ENCODE results near the gene WNK2. TPM values are rescaled to one million over a fixed set of nuclear protein-coding genes. Genes with fewer than 3 reads are reported as not detected.

Gene WNK2
- total RNA-seq, 2 experiments from 2014 or later, result 0.31 to 0.55 TPM

DNA sequence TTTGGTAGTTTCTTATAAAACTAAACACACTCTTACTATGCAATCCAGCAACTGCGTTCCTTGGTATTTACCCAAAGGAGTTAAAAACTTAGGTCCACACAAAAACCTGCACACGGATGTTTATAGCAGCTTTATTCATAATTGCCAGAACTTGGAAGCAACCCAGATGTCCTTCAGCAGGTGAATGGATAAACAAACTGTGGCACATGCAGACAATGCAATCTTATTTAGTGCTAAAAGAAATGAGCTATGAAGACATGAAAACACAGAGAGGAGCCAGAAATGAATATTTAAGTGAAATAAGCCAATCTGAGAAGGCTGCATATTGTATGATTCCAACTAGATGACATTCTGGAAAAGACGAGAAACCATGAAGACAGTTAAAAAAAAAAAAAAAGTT is 10.7 kb downstream of the WNK2 start:
- POLR2A ChIA-PET, result no interaction called here

DNA sequence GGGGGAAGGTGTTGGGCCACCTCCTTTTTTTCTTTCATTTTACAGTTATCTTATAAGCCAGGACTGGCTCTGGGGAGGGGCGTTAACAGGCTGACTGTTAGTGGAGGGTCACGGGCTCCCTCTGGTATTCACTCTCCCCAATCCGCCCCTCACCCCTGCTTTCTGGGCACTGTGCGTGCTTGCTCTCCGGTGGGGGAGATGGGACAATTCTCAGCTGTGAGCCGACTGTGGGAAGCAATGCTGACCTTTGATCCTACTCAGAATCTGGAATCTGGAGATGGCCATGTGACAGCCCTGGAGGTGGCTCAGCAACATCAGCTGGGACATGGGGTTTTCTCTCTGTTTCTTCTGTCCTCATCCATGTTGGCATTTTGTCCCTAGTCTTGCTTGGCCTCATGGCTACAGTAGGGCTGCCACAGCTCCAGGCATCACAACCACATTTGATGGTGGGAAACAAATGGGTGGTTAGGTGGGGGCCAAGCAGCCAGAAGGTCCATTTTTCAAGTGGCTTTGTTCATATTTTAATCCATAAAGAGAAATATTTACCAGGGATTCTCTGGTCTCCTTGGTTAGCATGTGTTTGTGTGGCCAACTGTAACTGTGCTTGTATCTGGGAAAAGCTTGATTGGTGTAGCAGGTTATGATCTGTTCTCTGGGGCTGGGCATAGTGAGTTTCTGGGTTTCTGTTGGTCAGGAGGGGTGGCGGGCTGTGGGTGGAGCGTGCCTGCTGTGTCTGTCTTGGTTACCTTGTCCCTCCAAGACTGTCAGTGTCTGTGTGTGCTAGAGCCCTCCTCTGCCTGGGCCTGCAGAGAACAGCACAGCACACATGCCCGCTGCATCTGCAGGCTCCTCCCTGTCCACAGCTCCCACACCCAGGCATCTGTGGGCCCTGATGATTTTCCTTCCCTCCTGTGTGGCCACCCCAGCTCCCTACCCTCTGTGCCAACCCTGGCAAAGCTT is 12.4 kb downstream of the WNK2 start:
- ChIA-PET POLR2A (no interaction called here), CTCF (interaction anchor here (1.1 kb wide), 1 partner anchor 16 kb away, joined by 4 read pairs; no protein-coding TSS in a partner anchor)

More for the DNA sequence above, 10.7 kb downstream of the WNK2 start:
- CTCF ChIA-PET, result no interaction called here

DNA sequence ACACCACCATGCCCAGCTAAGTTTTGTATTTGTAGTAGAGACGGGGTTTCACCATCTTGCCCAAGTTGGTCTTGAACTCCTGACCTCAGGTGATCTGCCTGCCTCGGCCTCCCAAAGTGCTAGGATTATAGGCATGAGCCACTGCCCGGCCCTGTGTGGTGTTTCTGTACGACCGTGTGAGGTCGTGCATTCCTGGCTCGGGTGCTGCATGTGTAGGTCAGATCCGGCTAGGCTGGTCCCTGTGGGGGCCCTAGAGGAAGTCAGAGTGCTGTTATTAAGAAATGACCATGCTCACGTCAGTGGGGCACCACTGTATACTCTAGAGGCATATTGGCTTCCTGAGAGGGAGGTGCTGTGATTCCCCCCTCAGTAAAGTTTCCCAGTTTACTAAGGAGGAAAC is 13.7 kb downstream of the WNK2 start:
- CTCF ChIA-PET, result no interaction called here

DNA sequence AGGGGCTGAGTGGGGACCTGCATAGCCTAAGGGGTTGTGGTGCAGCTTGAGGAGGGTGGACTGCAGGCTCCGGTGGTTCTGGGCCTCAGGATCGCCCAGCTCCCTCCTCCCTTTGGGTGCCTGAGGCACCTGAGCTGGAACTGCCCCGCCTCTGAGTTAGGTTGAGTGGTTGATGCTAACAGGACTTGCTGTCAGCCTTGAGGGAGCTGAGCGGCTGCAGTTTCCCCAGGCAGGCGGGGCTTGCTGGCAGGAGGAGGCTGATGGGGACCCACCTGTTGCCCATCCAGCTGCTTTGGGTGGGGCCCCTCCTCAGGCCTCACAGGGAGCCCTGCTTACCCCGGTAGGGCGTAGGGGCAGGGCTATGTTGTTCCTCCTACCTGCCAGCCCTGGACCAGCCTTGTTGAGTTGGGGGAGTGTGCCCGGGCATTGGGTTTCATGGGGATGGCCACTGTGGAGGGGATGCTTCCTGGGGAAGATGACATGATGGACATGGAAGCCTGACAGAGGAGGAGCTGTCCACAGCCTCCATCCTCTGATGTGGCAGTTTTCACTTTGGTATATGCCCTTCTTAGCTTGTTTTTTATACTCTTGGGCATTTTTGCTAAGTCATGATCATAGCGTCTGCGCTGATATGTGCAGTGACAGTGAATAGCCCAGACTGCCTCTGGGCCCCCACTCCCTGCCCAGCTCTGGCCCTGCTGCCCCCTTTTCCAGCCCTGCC is 14.3 kb downstream of the WNK2 start:
- CTCF ChIA-PET, result no interaction called here

More for the DNA sequence above, 13.7 kb downstream of the WNK2 start:
- POLR2A ChIA-PET, result no interaction called here

DNA sequence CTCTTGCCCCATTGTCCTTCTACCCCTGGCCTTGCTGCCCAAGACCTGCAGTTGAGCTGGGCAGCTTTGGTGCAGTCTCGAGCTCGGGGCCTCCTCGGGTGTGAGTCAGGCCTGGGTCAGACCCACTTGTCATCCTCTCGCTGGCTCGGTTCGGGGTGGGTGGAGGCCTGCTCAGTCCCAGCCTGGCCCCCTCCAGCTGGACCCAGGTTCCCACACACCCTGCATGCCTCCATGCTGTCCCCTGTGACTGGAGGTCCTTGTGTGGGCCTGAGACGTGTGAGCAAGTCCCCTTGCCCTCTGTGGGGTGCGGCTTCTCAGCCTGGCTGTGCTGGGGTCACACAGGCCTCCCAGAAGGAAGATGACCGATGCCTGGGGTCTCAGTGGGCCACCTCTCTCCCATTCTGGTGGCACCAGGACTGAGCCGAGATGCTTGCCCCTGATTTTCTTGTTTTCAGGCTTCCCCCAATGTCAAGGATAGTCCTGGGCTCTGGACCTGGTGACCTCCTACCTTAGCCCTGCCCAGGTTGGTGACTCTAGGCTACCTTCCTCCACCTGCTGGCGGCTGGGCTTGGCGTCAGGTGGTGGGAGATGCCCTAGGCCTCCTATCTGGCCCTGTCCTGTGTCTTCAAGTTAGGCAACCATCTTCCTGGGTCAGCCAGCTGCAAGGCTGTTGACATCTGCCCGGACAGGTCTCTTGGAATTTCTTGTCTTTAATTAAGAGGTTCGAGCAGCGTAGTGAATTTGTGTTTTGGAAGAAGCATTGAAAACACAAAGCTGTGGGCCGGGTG is 15.1 kb downstream of the WNK2 start:
- POLR2A ChIA-PET, result no interaction called here
- CTCF ChIA-PET, result no interaction called here

More for the DNA sequence above, 14.3 kb downstream of the WNK2 start:
- POLR2A ChIA-PET, result no interaction called here

DNA sequence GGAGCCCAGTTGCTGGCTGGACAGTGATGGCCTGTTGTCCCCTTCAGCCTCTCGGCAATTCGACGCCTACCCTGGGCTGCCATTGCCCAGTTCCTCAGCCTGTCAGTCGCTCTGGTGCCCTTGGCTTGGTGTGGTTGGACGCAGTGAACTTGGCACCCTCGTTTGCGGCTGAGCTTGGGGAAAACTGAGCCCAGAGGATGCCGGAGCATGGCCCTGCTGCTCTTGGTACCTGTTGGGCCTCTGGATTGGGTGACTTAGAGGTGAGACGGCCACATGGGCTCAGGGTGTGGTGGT is 16.5 kb downstream of the WNK2 start:
- CTCF ChIA-PET, result no interaction called here

DNA sequence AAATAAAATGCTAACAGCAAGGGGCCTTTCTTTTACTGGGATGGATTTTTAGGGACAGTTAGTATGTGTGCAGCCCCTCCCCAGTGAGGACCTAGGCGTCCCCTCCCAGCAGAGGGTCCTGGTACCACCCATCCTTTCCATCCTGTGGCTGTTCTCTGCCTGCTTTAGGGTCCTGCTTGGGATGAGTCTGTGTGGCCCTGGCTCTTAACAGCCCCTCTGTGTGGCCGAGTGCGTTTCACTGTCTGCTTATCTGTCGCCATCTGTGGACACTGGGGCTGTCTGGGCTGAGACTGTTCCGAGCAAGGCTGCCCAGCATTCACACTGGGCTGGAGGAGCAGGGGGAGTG is 17.0 kb downstream of the WNK2 start:
- ChIA-PET POLR2A (no interaction called here), CTCF (no interaction called here)

More for the DNA sequence above, 16.5 kb downstream of the WNK2 start:
- POLR2A ChIA-PET, result no interaction called here

DNA sequence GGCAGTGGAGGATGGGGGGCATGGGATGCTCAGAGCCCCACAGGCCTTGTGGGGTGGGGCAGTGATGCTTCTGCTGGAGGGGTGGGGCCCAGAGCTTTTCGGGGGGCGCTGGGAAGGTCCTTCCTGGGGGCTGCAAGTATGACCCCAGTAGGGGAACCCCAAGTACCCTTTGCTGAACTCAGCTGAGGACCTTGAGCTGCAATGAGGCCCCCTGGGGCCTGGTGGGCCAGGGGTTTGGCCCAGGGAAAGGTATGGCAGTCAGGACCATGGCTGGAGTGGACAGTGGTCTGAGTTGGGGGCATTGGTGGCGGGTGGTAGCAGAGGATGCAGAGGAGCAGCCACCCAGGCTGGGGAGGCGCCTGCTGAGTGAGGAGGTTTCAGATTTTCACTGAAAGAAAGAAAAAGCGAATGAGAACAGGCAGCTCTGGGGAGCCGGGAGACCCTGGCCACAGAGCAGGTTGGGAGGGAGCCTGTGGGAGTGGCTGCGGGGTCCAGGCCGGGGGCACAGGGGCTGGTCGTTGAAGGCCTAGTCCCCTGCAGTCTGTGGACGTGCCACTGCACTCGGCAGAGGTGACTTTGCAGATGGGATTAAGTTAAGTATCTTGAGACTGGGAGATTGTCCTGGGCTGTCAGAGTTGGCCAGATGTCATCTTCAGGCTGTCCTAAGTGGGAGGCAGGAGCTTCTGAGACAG is 19.2 kb downstream of the WNK2 start:
- POLR2A ChIA-PET, result no interaction called here

DNA sequence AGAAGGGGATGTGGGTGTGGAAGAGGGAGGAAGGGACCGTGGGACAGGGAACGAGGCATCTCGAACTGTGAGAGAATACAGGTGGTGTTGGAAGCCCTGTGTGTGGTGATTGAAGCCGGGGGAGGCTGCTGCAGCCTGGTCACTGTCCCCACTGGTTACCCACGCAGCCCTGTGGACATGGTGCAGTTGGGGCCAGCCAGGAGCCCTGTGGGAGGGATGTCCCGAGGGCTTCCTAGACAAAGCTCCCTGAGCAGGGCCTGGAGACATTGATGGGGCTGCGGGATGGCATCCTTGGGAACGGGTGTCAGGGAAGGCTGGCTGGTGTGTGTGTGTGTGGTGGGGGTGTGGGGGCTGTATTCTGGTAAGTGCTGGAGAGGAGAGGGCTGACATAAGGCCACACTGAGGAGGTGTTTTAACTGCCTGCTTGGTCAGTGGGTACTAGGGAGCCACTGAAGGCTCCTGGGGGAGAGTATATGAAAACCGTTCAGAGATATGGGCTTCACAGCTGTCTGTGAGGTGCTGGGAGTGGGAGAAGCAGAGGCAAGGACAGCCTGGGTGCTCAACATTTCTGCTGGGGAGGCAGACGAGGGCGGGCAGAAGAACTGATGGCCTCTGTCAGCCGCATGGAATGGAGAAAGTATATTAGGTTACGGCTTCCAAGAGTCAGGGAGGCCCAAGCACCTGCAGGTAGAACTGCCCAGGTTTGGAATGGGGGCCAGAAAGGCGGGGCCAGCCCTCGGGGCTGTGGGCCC is 20.0 kb downstream of the WNK2 start:
- CTCF ChIA-PET, result no interaction called here
- POLR2A ChIA-PET, result no interaction called here

More for the DNA sequence above, 19.2 kb downstream of the WNK2 start:
- CTCF ChIA-PET, result no interaction called here

DNA sequence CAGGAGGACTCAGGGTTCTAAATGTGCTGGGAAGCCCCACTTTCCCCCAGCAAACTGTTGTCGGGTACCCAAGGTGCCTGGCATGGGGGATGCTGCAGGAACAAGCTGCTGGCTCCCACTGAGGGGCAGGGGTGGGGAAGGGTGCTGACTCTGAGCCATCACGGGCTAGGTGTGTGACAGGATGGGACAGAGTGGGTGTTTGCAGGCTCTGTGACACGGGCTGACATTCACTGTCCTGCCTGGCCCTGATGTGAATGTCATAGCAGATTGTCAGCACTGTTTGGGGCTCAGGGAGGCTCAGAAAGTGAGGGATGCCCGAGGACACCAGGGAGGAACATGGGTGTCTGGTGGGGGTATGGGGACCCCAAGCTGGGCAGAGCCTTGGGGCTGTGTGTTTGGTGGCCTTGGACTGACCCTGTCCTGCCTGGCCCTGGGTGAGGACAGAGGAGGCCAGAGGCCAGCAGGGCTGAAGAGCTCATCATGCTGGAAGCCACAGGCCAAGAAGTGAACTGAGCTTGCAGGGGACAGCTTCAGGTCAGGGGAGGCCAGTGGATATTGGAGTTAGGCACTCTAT is 20.6 kb downstream of the WNK2 start:
- ChIA-PET POLR2A (no interaction called here), CTCF (no interaction called here)

DNA sequence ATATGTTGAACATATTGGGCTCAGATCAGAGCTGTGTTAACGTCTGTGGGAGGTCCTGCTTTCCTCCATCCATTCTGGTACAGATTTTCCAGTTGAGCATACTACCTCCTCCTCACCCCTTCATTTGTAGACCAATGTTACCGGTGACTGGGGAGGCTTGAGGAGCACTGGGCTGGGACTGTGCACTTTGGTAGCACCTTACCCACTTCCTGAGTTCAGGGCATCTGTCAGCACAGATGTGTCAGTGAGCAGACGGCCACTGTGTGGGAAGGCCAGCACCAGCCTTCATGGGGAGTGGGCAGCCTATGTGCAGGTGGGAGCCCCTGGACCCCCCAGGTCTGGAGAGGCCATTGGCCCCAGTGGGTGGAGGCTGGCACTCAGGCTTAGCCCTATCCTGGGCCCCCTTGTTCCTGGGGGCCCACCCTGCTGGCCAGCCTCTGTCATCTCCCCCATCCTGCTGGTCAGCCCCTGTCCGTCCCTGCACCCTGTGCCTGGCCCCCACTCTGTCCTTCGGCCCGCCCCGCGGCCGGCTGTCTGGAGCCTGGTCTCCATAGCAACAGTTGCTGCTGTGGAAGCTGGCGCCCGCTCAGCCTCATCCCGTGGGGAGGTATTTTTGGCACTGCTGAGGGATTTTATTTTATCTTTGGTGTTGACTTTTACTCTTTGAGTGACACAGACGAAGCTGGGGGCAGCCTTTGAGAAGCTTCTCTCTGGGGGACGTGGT is 21.3 kb downstream of the WNK2 start:
- POLR2A ChIA-PET, result no interaction called here

DNA sequence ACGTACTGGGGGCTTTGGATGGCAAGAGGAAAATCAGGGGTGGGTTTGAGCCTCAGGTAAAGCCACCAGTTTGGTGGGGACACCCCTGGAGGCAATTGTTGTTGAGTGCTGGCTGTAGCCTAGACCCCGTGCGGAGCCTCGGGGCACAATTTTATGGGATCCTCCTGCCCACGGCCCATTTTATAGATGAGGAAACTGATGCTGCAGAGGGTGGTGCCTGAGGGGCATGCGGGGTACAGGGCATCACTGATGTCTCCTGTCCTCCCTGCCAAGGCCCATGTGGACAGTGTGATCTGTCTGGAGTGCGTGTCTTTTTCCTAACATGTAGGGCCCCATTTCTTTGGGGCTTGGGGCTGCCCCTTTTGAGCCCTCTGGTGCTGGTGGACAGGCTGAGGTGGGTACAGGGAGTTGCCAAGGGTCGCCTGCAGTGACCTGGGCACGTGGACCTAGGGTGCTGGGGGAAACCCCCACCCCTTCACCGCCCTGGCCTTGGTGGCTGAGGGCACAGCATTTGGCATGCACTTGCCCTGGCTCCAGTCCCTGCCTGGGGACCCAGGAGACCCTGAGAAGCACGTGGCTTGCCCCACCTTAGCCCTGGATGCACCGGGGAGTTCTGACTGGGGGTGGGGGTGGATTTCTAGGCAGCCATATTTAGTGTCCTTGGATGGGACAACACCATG is 22.1 kb downstream of the WNK2 start:
- POLR2A ChIA-PET, result no interaction called here
- CTCF ChIA-PET, result no interaction called here

More for the DNA sequence above, 21.3 kb downstream of the WNK2 start:
- CTCF ChIA-PET, result no interaction called here

DNA sequence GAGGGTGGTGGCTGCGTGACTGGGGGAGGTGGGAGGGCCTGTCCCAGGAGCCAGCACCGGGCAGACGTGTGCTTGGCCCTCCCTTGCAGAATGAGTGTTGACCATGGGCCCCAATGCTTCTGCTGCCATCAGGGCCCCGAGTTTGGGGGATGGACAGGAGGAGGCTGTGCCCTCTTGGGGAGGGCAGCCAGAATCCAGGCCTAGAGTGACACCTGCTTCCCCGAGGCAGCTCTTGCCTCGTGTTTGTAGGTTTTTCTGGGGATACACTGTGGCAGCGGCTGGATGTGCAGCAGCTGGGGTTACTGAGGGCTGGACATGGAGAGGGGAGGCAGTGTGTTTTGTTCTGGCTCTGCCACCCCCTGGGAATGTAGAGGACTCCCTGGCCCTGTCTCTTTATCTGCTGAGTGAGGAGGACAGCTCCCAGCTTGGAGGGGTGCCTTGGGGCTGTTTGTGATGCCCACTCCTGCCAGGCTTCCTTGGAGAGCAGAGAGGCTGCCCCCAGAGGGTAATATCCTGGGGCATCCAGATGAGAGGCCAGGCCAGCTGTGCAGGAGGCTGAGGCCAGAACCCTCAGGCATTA is 22.7 kb downstream of the WNK2 start:
- POLR2A ChIA-PET, result no interaction called here
- CTCF ChIA-PET, result no interaction called here

DNA sequence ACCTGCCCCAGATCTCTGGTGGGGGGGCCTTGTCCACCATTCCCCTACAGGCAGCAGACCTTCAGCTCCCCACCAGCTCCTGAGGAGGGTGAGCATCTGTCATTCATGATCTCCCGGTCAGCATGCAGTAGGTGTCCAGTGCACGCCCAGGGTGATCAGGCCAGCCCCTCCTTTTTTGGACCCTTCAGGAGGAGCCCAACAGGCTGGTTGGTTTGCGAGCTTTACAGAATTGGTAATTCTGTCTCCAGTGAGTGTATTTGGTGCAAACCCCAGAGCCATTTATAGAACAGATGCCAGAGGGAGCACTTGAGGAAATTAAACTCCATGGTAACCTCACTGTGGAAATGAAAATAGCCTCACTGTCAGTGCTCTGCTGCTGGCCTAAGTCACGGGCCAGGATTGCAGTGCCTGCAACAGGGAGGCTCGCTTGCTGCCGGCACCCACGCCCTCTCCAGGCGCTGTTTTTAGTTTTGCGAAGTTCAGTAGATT is 23.4 kb downstream of the WNK2 start:
- CTCF ChIA-PET, result no interaction called here
- POLR2A ChIA-PET, result no interaction called here

DNA sequence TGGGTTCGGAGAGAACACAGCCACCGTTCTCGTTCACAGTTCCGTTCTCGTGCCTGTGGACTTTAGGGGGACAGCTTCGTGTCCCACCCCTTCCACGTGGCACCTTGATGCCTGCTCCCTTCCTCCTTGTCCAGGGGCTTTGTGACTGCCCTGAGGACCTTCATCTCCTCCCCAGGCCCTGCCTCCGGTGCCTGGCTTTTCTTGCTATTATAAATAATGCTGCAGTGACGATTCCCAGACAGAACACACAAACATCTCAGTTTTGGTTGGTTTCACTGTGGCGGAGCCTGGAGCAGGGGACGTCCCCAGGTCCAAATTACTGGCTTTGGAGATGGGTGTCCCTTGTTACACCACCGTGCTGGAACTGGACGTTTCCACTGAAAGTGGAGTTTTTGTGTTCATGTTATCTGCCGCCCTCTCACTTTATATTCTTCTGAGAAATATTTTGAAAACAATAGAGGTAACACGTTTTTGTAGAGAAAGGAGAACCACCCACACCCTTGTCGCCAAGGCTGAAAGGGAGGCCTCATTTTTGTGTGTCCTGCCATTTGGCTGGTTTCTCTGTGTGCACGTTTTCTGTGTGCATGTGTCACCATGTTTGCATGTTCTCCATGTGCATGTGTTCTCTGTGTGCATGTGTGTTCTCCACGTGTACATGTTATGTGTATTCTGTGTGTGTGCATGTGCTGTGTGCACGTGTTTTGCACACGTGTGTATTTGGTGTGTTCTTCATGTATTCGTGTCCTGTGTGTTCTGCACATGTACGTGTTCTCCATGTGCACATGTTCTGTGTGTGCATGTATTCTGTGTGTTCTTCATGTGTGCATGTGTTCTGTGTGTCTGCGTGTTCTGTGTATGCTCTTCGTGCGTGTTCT is 24.2 kb downstream of the WNK2 start:
- POLR2A ChIA-PET, result no interaction called here
- CTCF ChIA-PET, result no interaction called here

DNA sequence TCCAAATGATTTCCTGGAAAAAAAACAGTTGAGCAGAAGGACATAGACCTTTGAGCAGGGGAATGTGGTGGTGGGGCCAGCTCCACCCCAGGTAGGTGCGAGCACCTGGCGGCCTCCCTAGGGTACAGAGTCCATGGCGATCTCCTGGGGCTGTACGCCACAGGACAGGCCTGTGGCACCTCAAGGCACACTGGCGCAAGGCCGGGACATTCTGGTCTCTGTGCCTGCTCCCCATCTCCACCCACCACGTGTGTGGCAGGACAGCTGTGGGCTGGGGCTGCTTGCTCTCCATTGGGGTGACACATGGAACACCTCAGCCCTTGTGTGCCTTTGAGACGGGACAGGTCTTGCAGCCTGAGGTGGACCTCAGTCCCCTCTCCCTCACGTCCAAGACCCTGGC is 25.2 kb downstream of the WNK2 start:
- ChIA-PET POLR2A (no interaction called here), CTCF (no interaction called here)

Data from activated CD8-positive, alpha-beta memory T cell treated with anti-CD3 and anti-CD28 coated beads for 36 hours (primary cell).